Measurements from ENCODE around the gene E2F4. TPM values are rescaled to one million over a fixed set of nuclear protein-coding genes. Genes with fewer than 3 reads are reported as not detected.
A peak's percentile ranks its signal among the peaks of the same experiment; 100 is the strongest.

The E2F4 gene
- total and polyA plus RNA-seq, 9 of the 15 experiments (the other 6 are each of a cell fraction or from before 2014, with no cell fraction given) = 9.7 to 139 (median 106) TPM

GRCh38 chr16:67246081-67246755 lies 54.3 kb downstream of the E2F4 start (continued):
- TF ChIP-seq MGA (IDR thresholded peaks at IDR 0.05) = peak; percentile 86
- 0 out of 2 replicates have a peak, but pooled peaks have one; percentile 5 for TF ChIP-seq ZNF121 (CRISPR knock-in tag; conservative IDR thresholded peaks at IDR 0.05)
- TF ChIP-seq HMG20B (CRISPR knock-in tag; IDR thresholded peaks at IDR 0.05) = no peak
- no peak for TF ChIP-seq E2F4 (CRISPR knock-in tag; IDR thresholded peaks at IDR 0.05; ENCODE audit: low read depth)
- no peak for TF ChIP-seq PCBP2 (IDR thresholded peaks at IDR 0.05; ENCODE audit: low read depth, low read length, poor library complexity, severe bottlenecking)
- no peak for TF ChIP-seq NFE2 (IDR thresholded peaks at IDR 0.05; ENCODE audit: low read depth)
- peak; percentile 83; the same call in 1 of the 2 replicates for TF ChIP-seq RAD51 (IDR thresholded peaks at IDR 0.05; ENCODE audit: borderline replicate concordance, low read depth)
- TF ChIP-seq CSDE1 (IDR thresholded peaks at IDR 0.05) = no peak
- peak; percentile 57; the same call in 1 of the 2 replicates for TF ChIP-seq TGIF2 (CRISPR knock-in tag; IDR thresholded peaks at IDR 0.05)
- 0 out of 2 replicates have a peak, but pooled peaks have one; percentile 11 for TF ChIP-seq ZKSCAN1 (IDR thresholded peaks at IDR 0.05; ENCODE audit: low read depth, low read length)
- TF ChIP-seq NCOA1 (IDR thresholded peaks at IDR 0.05; ENCODE audit: low read depth) = no peak
- TF ChIP-seq TAF1 (IDR thresholded peaks at IDR 0.05; ENCODE audit: control insufficient read depth, extremely low read depth, insufficient read depth, low read length, severe bottlenecking) = peak; percentile 58
- TF ChIP-seq TRIM25 (IDR thresholded peaks at IDR 0.05; ENCODE audit: borderline replicate concordance) = no peak
- TF ChIP-seq ZNF561 (CRISPR knock-in tag; conservative IDR thresholded peaks at IDR 0.05) = no peak
